Stimulated activated CD4-positive, alpha-beta T cell treated with anti-CD3 and anti-CD28 coated beads, Interleukin-4, amount 100 ng/mL, for 24 hours (primary cell): Measurements from ENCODE around the gene TTLL9.

Experiments used
- DNase-seq: peaks from one replicate; pipeline ENCODE4 v3.0.0-alpha.2; 2020

The TTLL9 gene

DNA sequence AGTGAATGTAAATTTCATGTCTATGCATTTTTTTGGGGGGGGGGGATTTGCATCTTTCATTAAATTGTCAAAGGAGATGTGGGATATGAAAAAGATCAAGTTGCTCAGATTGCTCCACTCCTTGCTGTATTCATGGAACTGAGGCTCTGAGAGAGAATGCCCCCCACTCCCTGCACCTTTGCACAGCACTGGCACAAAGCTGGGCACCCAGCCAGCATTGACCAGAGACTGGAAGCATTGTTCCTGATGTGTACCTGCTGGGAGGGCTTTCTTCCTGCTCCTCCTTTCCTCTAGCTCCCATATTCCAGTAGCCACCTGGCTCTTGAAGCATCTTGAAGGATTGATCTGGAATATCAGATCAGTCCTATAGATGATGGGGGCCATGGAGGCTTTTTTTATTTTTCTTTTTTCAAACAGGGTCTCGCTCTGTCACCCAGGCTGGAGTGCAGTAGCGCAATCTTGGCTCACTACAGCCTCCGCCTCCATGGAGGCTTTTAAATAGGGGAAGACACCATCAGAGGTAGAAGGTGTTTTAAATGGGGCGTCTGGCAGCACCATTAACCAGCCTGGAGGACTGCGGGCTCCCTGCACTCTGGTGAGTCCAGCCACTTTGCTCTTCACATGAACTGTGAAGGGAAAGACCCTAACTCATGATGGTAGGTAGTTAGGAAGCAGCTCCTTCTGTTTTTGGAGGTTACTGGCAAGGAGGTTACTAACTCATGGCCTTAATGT lies 11.0 kb upstream of the TTLL9 start:
- no peak for DNase-seq

GRCh38 chr20:31859998-31860380 lies 10.4 kb upstream of the TTLL9 start:
- no peak for DNase-seq

GRCh38 chr20:31860390-31861134 lies 9.9 kb upstream of the TTLL9 start:
- no peak for DNase-seq

- DNase-seq: no peak
Measured at GRCh38 chr20:31861135-31861384, 9.4 kb upstream of the TTLL9 start.

DNA sequence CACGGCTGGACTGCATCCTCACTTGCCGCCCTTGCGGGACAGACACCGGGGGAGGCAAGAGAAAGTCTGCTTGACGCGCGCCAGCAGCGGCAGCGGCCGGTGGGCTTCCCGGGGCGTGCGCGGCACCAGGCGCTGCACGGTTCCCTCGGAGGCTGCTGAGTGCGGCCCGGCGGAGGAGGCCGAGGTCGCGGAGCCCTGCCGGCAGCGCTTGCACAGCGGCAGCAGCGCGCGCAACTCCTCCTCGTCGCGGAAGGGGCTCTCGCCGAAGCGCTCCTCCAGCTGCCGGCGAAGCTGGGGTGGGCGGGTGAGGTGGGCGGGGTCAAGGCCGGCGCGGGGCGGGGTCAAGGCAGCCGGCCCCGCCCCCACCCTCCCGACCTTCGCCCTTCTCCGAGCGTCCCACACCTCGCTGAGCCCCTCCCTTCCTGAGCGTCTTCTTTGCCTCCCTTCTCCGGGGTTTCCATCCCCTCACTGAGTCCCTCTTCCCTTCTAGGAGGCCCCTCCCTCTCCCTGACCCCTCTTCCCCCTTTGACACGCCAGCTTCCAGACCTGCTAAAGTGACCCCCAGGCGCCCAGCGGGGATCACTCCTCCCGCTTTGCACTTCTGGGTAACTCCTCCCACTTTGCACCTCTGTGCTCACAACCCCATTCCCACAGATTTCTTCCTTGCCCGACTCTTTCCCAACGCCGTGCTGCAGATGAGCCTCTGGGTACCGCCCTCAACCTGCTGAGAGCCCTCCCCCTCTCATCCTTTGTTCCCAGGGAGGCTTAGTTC lies 8.9 kb upstream of the TTLL9 start:
- DNase-seq: peak; percentile 62

GRCh38 chr20:31862157-31862470 lies 8.3 kb upstream of the TTLL9 start:
- DNase-seq: no peak

- no peak for DNase-seq
Measured at GRCh38 chr20:31862506-31862905, 7.9 kb upstream of the TTLL9 start.

- no peak for DNase-seq
Measured at GRCh38 chr20:31863296-31864085, 6.9 kb upstream of the TTLL9 start.

DNA sequence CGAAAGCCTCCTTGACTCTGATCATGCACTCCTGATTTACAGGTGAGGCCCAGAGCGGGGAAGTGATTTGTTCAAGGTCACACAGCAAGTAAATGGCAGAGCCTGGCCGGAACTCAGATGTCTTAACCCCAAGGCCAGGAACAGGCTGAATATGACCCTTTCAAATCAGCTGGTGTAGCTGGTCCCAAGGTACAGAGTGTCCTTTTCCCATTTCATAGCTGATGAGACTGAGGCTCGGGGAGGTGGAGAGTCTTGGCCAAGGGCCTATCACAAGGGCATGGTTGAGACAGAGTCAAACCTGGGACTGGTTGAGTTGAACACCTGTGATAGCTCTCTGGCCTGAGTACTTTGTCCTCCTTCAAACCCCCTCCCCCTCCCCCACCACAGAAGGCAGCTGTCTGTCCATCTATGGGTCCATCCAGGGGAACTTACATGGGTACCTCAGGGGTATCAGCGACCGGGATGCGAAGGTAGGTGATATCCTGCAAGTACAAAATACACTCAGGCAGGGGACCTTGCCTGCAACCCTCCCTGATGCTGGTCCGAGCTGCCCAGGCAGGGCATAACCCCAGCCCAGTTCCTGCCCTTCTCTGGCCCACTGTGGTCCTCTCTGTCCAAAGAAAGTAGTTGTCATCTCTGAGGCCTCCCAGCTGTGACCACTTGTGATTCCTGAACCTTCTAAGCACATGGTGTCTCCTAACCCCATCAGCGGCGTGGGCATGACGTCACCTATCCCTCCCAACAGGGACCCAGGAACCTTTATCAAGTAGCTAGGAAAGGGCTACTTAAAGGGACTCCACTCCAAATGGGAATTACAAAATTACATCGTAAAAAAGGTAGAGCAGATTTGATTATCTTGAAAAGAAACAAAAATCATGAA lies 5.7 kb upstream of the TTLL9 start:
- DNase-seq: no peak

- DNase-seq: no peak
Measured at GRCh38 chr20:31866221-31866620, 4.2 kb upstream of the TTLL9 start.

DNA sequence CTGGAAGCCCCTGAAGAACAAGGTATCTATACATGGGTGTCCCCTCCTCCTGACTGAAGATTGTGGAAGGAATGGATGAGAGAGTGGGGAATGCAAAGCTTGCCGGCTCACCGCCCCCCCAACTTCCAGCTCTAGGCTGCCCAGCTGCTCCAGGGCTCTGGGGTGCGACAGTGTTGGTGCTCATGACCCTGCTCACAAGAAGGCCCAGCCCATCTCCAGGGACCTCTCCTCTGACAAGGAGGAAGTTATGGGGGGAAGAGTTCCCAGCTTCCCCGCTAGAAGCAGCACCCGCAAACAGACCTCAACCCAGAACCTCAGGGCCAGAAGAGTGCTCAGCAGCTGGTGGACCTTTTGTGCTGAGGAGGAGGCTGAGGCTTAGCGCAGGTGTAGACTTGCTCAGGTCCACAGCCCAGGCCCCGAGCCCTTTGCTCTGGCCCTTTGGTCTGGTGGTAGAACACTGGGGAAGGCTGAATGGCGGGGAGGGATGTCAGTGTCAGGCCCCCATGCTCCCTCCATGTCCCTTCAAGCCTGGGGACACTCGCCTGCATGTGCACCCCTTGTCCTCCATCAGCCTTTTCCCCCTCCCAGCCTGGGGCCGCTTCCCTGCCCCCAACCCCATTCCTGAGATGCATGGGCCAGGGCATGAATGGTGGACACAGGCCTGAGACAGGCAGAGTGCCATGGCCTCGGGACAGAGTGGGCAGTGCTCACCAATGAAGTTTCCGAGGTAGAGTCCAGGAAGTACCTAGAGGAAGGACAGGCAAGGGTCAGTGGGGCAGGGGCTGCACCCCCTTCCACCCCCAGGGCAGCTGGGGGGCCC lies 1.4 kb upstream of the TTLL9 start:
- no peak for DNase-seq

- no peak for DNase-seq
Measured at GRCh38 chr20:31869673-31869941, 827 bp upstream of the TTLL9 start.

- no peak for DNase-seq
Measured at GRCh38 chr20:31870726-31871617, 538 bp downstream of the TTLL9 start.

DNA sequence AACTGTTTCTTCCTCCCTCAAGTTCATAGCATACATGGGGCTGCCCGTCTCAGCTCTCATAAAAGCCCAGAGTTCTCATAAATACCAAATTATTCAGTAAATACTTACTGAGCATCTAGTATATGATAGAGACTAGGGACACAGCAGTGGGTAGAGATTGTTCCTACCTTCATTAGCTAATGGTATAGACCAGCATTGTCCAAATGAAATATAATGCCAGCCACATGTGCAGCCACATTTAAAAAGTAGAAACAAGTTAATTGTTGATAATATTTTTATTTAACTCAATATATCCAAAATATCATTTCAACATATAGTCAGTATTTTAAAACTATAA lies 1.2 kb downstream of the TTLL9 start:
- DNase-seq: no peak

DNA sequence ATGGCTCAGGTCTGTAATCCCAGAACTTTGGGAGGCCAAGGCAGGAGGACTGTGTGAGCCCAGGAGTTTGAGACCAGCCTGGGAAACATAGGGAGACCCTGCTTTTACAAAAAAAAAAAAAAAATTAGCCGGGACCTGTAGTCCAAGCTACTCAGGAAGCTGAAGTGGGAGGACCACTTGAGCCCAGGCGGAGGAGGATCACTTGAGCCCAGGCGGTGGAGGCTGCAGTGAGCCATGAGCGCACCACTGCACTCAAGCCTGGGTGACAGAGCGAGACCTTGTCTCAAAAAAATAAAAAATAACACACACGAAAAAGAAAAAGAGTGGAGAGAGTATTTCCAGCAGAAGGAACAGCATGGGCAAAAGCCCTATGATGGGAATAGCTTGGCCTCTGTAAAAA lies 2.0 kb downstream of the TTLL9 start:
- no peak for DNase-seq

DNA sequence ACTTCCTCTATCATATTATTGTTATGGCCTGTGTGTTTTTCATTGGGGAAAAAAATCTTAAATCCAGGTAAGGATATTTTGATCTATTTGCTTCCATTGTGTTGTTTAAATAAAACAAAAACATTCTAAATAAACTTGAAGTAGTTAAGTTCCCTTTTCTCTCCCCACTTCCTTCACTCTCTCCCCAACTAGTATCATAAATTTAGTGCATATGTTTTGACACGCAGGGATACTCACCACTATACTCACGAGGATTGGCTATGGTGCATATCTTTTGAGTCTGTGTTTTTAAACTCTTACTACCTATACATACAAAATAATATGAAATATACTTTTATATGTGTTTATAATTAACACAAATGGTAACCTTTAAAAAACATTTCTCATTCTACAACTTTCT lies 5.2 kb downstream of the TTLL9 start:
- DNase-seq: no peak

- no peak for DNase-seq
Measured at GRCh38 chr20:31877684-31878083, 7.2 kb downstream of the TTLL9 start.

DNA sequence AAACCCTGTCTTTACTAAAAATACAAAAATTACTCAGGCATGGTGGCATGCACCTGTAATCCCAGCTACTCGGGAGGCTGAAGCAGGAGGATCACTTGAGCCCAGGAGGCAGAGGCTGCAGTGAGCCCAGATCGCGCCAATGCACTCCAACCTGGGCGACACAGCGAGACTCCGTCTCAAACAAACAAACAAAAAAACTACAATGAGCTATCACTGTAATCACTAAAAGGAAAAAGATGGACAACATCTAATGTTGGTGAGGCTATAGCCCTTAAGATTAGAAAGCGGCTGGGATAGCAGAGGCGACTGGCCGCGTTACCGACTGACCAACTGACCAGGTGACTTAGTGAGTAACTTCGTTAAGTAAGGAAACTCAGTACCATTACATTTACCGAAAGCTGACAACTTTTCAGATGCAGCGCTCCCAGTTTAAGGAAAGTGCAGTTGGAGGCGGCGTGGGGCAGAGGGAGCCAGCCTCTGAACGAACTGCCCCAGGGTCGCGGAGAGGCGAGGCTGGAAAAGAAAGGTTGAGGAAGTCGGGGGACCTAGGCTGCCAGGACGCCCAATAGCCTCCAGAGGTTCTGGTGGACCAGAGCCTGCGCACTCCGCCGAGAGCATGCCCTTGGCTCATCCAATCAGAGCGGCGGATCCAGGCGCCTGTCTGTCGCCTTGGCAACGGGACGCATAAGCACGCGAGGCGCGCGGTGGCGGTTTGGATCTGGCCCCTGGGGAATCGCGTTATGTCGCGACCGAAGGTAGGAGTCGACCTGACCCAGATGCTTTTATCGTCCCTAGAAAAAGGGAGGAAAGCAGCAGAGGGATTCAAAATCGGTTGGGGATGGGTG lies 8.9 kb downstream of the TTLL9 start:
- DNase-seq: peak; percentile 86

DNA sequence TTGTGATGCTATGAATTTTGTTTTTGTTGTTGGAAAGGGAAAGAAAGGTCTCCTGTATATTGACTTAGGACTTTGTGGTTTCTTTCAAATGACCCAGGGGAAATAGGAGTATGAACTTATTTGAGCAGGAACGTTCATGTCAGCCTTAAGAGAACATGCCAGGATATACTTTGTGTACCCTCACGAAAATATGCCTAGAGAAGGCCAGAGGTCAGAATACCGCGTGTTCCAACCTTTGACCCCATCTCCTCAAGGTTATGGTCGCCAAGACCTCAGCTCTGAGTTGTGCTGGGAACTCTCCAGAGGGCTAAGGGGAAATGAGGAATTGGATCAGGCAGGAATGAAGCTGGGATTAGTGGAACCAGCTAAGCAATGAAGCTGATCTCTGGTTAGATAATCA lies 11.5 kb downstream of the TTLL9 start:
- no peak for DNase-seq

- no peak for DNase-seq
Measured at GRCh38 chr20:31883829-31884228, 13.4 kb downstream of the TTLL9 start.
